GM08714 (cell line): Measurements from ENCODE around the gene FGF21.

Source experiments
- H3K4me3 ChIP-seq: fragments of 200-500 bp; sonication (Bioruptor generic); 2 replicates; pipeline ENCODE4 v1.5.1; 2014; ENCODE audit warnings: mild to moderate bottlenecking, low read length, inconsistent platforms
- ZNF274 ChIP-seq: IDR thresholded peaks from 2 replicates; pipeline ENCODE4 v1.6.1; 2012; ENCODE audit warnings: mild to moderate bottlenecking, low read depth, low read length

The FGF21 gene

DNA sequence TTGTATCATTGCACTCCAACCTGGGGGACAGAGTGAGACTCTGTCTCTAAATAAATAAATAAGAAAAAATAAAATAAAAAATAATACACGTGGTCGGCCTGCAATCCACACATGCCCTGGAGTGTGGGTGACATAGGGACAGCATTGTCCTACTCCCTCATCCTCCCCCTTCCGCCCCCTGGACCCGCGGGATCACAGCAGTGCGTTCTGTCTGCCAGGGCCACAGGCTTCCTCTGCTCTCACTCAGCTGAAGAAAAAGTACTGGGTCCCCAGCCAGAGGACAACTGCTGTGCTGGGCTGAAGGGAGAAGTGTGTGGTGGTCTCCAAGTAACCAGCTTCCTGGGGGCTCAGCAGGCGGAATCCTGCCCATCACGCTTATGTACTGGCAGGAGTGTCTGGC is 49.2 kb downstream of the FGF21 start:
- no peak for TF ChIP-seq ZNF274

GRCh38 chr19:48805452-48805851 is 50.1 kb downstream of the FGF21 start:
- no peak overlapping the region for H3K4me3 ChIP-seq
- no peak for TF ChIP-seq ZNF274

More for the DNA sequence above, 49.2 kb downstream of the FGF21 start:
- H3K4me3 ChIP-seq: no peak overlapping the region

- H3K4me3 ChIP-seq: no peak overlapping the region
- TF ChIP-seq ZNF274: no peak
These were observed 51.1 kb downstream of the FGF21 start for GRCh38 chr19:48806518-48806817.

- no peak for TF ChIP-seq ZNF274
- H3K4me3 ChIP-seq: no peak overlapping the region
These were observed 51.7 kb downstream of the FGF21 start for GRCh38 chr19:48806818-48807589.

DNA sequence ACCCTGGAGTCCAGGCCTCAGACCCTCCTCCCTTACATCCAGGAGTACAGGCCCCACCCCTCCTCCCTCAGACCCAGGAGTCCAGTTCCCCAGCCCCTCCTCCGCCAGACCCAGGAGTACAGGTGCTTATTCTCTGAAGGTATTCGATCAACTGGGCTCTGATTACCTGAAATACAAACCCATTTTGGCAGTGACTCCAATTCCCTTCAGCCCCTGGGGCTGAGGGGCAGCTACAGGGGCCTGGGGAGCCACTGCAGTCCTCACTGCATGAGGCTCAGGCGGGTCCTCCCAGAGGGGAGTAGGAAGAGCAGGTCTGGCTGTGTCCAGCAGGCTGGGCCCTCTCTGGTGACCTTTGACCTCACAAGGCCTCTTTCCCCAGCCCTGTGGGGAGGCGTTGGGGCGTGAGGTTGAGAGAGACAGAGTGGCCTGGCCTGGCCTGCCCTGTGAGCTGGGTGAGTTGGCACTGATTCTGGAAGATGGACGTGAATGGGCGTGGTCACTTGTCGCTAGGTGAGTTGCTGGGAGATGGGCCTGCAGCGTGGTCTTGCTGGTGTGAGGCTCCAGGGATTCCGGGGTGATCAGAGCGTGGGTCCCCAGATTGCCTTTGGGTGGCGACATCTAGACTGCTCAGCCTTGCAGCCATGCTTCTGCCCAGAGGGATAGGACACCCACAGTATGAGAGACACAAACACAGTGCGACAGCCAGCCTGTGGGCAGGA is 52.4 kb downstream of the FGF21 start:
- no peak overlapping the region for H3K4me3 ChIP-seq
- no peak for TF ChIP-seq ZNF274
